H1 (cell line): ENCODE data around the gene FYTTD1. TPM values are rescaled to one million over a fixed set of nuclear protein-coding genes. Genes with fewer than 3 reads are reported as not detected.

Source experiments
- EP300 ChIP-seq, 2 experiments: IDR thresholded peaks; 1 replicate in 1 of 2; 2 replicates in 1 of 2; pipeline ENCODE4 v1.6.1; 2011 to 2012; ENCODE audit warnings: low read depth in 2 of 2, low read length in 2 of 2, mild to moderate bottlenecking in 2 of 2, borderline replicate concordance in 1 of 2, inconsistent platforms in 1 of 2, moderate library complexity in 1 of 2
- FOSL1 ChIP-seq: IDR thresholded peaks from 2 replicates; pipeline ENCODE4 v1.6.1; 2011; ENCODE audit warnings: mild to moderate bottlenecking, low read depth, low read length, moderate library complexity; ENCODE audit not compliant: insufficient read depth
- GTF2F1 ChIP-seq: IDR thresholded peaks from 2 replicates; pipeline ENCODE4 v1.6.1; 2012; ENCODE audit warnings: low read depth, low read length, improper control_type of control experiment, borderline replicate concordance
- RFX5 ChIP-seq: IDR thresholded peaks from 2 replicates; pipeline ENCODE4 v1.6.1; 2011; ENCODE audit warnings: low read depth, low read length, improper control_type of control experiment, borderline replicate concordance
- SP1 ChIP-seq: IDR thresholded peaks from 2 replicates; pipeline ENCODE4 v1.6.1; 2011; ENCODE audit warnings: low read depth, low read length
- SUZ12 ChIP-seq: fragments of 200-600 bp; sonication (generic); IDR thresholded peaks from 2 replicates; pipeline ENCODE4 v1.6.1; 2012; ENCODE audit warnings: mild to moderate bottlenecking, inconsistent platforms, low read length, moderate library complexity, mixed read lengths
- TBP ChIP-seq: IDR thresholded peaks from 2 replicates; pipeline ENCODE4 v1.6.1; 2011; ENCODE audit warnings: low read depth, low read length, improper control_type of control experiment
- polyA plus RNA-seq, 7 experiments: library from polyadenylated mRNA; depleted of rRNA in 3 of 7; stranded (reverse) in 5 of 7; unstranded in 2 of 7; fragments of >200 nt in 5 of 7; fragments of 200-250 nt in 2 of 7; gene quantifications; 1 replicate in 5 of 7; 2 replicates in 1 of 7; 4 replicates in 1 of 7; pipeline versions ENCODE4 v1.2.1 to v1.2.3, GENCODE V29; 2011 to 2013; ENCODE audit warnings: missing spikeins in 2 of 7, mixed read lengths in 2 of 7
- total RNA-seq: library from RNA; stranded (reverse); fragmentation: NEBNext Ultra II Directional; extraction: Animal tissue kit (Norgen Biotek cat#: 25700); gene quantifications from 2 replicates; pipeline ENCODE4 v1.2.1, GENCODE V29; 2021
- TF ChIP-seq, protein P1 (sequence below): IDR thresholded peaks from 2 replicates; pipeline ENCODE4 v1.6.1; 2011; ENCODE audit warnings: low read depth, mild to moderate bottlenecking, low read length; ENCODE audit not compliant: insufficient read depth

The FYTTD1 gene
- total and polyA plus RNA-seq, 2 of the 8 experiments (the other 6 are each of a cell fraction or from before 2014, with no cell fraction given), result 3.1 to 24.4 TPM

DNA sequence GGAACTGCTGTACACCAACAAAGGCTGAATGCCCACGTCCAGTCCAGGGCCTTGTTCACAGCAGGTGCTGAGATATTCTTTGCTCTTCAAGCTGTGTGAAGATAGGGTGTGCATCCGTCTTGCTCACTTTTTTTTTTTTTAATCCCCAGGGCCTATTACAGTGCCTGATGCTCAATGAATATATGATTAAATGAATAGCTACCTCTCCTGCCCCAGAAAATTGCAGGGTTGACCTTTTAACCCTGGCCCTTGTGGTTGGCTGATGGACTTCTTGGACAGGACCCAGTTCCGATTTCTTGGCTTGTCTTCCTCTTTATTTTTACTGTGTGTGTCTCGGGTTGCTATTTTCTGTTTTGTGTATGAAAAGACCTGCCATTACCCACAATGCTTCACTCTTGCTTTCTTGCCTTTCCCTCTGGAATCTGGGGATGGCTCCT is 2.9 kb upstream of the FYTTD1 start (continued):
- TF ChIP-seq FOSL1, result no peak
- TF ChIP-seq SP1, result no peak
- no peak for TF ChIP-seq GTF2F1
- no peak for TF ChIP-seq TBP
- TF ChIP-seq, protein P1, sequence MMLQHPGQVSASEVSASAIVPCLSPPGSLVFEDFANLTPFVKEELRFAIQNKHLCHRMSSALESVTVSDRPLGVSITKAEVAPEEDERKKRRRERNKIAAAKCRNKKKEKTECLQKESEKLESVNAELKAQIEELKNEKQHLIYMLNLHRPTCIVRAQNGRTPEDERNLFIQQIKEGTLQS, result no peak
- TF ChIP-seq SUZ12, result no peak
- no peak for TF ChIP-seq EP300 (IDR thresholded peaks at IDR 0.05; ENCODE audit: borderline replicate concordance in 1 of 2, low read depth in 2 of 2, low read length in 2 of 2)
- TF ChIP-seq RFX5, result no peak
- TF ChIP-seq, all 59 proteins: peak for 0
